ENCODE data around the gene CRISP1. TPM values are rescaled to one million over a fixed set of nuclear protein-coding genes. Genes with fewer than 3 reads are reported as not detected.

Gene CRISP1
- total and polyA plus RNA-seq, 2 of the 8 experiments (the other 6 are each of a cell fraction or from before 2014, with no cell fraction given): not detected

DNA sequence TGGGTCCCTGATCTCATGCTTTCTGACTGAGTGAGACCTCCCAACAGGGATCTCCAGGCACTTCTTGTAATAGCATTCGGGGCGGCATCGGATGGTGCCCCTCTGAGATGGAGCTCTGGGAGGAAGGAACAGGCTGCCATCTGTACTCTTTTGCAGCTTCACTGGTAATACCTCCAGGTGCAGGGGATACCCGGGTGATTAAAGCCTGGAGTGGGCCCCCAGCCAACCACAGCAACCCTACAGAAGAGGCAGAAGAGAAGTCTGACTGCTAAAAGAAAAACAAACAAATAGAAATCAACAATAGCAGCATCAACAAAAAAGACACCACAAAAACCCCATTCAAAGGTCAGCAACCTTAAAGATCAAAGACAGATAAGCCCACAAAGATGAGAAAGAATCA is 60.2 kb downstream of the CRISP1 start:
- Histone ChIP-seq H2BK5ac (ENCODE audit: low read depth, low read length) (no peak overlapping the region), H3K79me1 (ENCODE audit: low read depth, low read length) (no peaks in the 10 kb centered on the region), H2BK120ac (replicated peaks; ENCODE audit: low read depth, low read length) (no peak overlapping the region), H4K8ac (ENCODE audit: extremely low read depth, insufficient read depth, low read length) (no peak overlapping the region), H3K4ac (replicated peaks; ENCODE audit: insufficient read length, low read depth, low read length) (no peak overlapping the region), H3K4me1 (replicated peaks in 1 of 4; ENCODE audit: control insufficient read depth in 3 of 4, insufficient read depth in 4 of 4, low read length in 3 of 4) (no peaks in the 10 kb centered on the region), H3K9me3 (ENCODE audit: insufficient read depth in 2 of 2, low read depth in 1 of 2, low read length in 1 of 2) (no peaks in the 10 kb centered on the region), H3K23me2 (ENCODE audit: low read depth, low read length) (no peaks in the 10 kb centered on the region), H2AK5ac (ENCODE audit: low read depth, low read length) (no peak overlapping the region), H2BK20ac (ENCODE audit: low read length) (no peak overlapping the region), H4K5ac (ENCODE audit: insufficient read length, low read depth, low read length) (no peak overlapping the region), H3K27ac (ENCODE audit: low read depth, low read length) (no peak overlapping the region), H4K91ac (replicated peaks; ENCODE audit: insufficient read length, low read length) (no peak overlapping the region), H2BK12ac (ENCODE audit: low read depth, low read length) (no peak overlapping the region), H3K79me2 (ENCODE audit: control insufficient read depth in 1 of 2, insufficient read depth in 2 of 2, low read length in 2 of 2) (no peaks in the 10 kb centered on the region), H3K36me3 (ENCODE audit: control insufficient read depth in 2 of 4, insufficient read depth in 4 of 4, low read length in 3 of 4) (no peaks in the 10 kb centered on the region), H4K20me1 (replicated peaks in 1 of 2; ENCODE audit: control insufficient read depth in 1 of 2, insufficient read depth in 2 of 2, low read length in 2 of 2) (no peaks in the 10 kb centered on the region), H3K9ac (replicated peaks in 1 of 4; ENCODE audit: extremely low read depth in 1 of 4, low read depth in 3 of 4, low read length in 3 of 4) (no peak overlapping the region), H3K14ac (ENCODE audit: insufficient read length) (no peak overlapping the region), H2AFZ (ENCODE audit: low read length) (no peak overlapping the region), H3K23ac (ENCODE audit: insufficient read length) (no peak overlapping the region), H3K27me3 (replicated peaks in 1 of 4; ENCODE audit: control insufficient read depth in 3 of 4, extremely low read depth in 1 of 4, insufficient read depth in 3 of 4, low read length in 3 of 4) (no peaks in the 10 kb centered on the region), H3K4me3 (ENCODE audit: extremely low read depth in 1 of 4, insufficient read depth in 2 of 4, low read depth in 3 of 4, low read length in 4 of 4) (no peak overlapping the region), H3K18ac (ENCODE audit: extremely low read depth, low read length) (no peak overlapping the region), H3K56ac (replicated peaks; ENCODE audit: insufficient read length, low read depth, low read length) (no peak overlapping the region), H3K4me2 (ENCODE audit: insufficient read depth in 1 of 2, low read depth in 2 of 2, low read length in 2 of 2) (no peak overlapping the region), H2BK15ac (ENCODE audit: low read length) (no peak overlapping the region)
- 89% methylated on average over 4 of the region's 4 CpGs; no CpG with 5 or more reads in 1 of the 2 experiments for WGBS, 2 experiments (ENCODE audit: extremely low coverage in 1 of 2, insufficient coverage in 1 of 2, insufficient read length in 1 of 2, insufficient replicate concordance in 2 of 2, low coverage in 1 of 2, low lambda C conversion rate in 2 of 2, missing lambda C conversion rate in 1 of 2)
- no peak for FAIRE-seq
- POLR2A ChIA-PET (ENCODE audit: partially characterized antibody): no interaction called here
- CTCF ChIA-PET (ENCODE audit: partially characterized antibody): no interaction called here
- DNase-seq (ENCODE audit: low read depth in 1 of 2, low spot score in 2 of 2): no peak
- TF ChIP-seq PHF8 (conservative IDR thresholded peaks at IDR 0.05; ENCODE audit: low read depth, low read length): no peak
- no peak for TF ChIP-seq GABPA (IDR thresholded peaks at IDR 0.05; ENCODE audit: borderline replicate concordance, insufficient read depth, low read length)
- no peak for TF ChIP-seq KDM4A (IDR thresholded peaks at IDR 0.05; ENCODE audit: low read depth, low read length, severe bottlenecking)

All from H1 (cell line).